SH-SY5Y (cell line): ENCODE results near the gene TSHR.

Experiments
- GATA2 ChIP-seq: IDR thresholded peaks from 2 replicates; pipeline ENCODE4 v1.6.1; 2011; ENCODE audit warnings: mild to moderate bottlenecking, low read depth, low read length
- GATA3 ChIP-seq: IDR thresholded peaks from 2 replicates; pipeline ENCODE4 v1.6.1; 2011; ENCODE audit warnings: low read depth, mild to moderate bottlenecking, low read length, moderate library complexity

DNA sequence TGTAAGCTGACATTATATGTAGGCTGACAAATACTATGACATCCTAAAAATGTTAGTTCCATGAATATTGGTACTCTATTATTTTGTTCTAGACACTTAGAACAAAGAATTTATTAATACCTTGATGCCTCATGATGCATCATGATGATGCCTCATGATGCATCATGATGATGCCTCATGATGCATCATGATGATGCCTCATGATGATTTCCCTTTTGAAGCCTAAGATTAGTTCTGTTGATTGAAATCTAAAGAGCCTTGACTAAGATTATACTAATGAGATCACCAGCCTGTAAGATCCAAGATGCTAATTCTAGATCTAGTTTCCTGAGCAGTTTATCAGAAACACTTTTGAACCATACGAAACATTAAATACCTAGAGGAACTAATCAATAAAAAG, 9.2 kb upstream of the TSHR start:
- no peak for TF ChIP-seq GATA2
- no peak for TF ChIP-seq GATA3
